ENCODE results near the gene RPP14. TPM values are rescaled to one million over a fixed set of nuclear protein-coding genes. Genes with fewer than 3 reads are reported as not detected.

RPP14 gene
- total and polyA plus RNA-seq, 2 donors (not counting 3 experiments of a cell fraction or from before 2014, with no cell fraction given) = 11.9 to 18.1 TPM

- ChIA-PET CTCF (interaction anchor here (1.0 to 1.4 kb wide), 3 partner anchors 17 to 48 kb away, joined by 3 to 4 read pairs (median 4); no protein-coding TSS in a partner anchor), POLR2A (no interaction called here)
- intact Hi-C loops (cut with micrococcal nuclease) = no loop called here
- H3K9me1 ChIP-seq (replicated peaks; ENCODE audit: control insufficient read depth, extremely low read depth, insufficient read depth, low read length) = no peaks in the 10 kb centered on the region
- H3K4me3 ChIP-seq (replicated peaks in 1 of 3; ENCODE audit: insufficient read depth in 1 of 3, low read depth in 1 of 3, low read length in 3 of 3) = no peak overlapping the region
- H3K36me3 ChIP-seq (ENCODE audit: control insufficient read depth in 2 of 2, extremely low read depth in 1 of 2, insufficient read depth in 2 of 2, low read length in 2 of 2) = peaks cover 0 to 2% of the 10 kb centered on the region in 2 experiments
- H3K4me1 ChIP-seq (ENCODE audit: control insufficient read depth, extremely low read depth, insufficient read depth, low read length) = no peaks in the 10 kb centered on the region
- dilution Hi-C loops (cut with MboI; ENCODE audit: extremely low pct_ligation_motif_present, low sequenced_read_pairs) = no loop called here
- TF ChIP-seq POLR2AphosphoS5 (IDR thresholded peaks at IDR 0.05; ENCODE audit: insufficient read depth, low read depth, low read length) (no peak), FOS (IDR thresholded peaks at IDR 0.05; ENCODE audit: borderline replicate concordance, insufficient read depth, low read length) (no peak), JUN (IDR thresholded peaks at IDR 0.05; ENCODE audit: borderline replicate concordance, insufficient read depth, insufficient read length, low read depth) (no peak), CTCF (IDR thresholded peaks at IDR 0.05; ENCODE audit: extremely low read depth in 1 of 2, insufficient read depth in 1 of 2, low read depth in 1 of 2, low read length in 2 of 2) (no peak), POLR2A (IDR thresholded peaks at IDR 0.05; ENCODE audit: low read depth, low read length) (no peak), GATA2 (IDR thresholded peaks at IDR 0.05; ENCODE audit: insufficient read depth, insufficient read length, low read depth, low read length) (no peak), MAX (IDR thresholded peaks at IDR 0.05; ENCODE audit: insufficient read depth, insufficient read length) (no peak)
- no peak overlapping the region for H2AFZ ChIP-seq (ENCODE audit: low read depth, low read length)
- BruUV-seq (replicated peaks) = no TSS peak
- FAIRE-seq (no peak), DNase-seq (ENCODE audit: low read depth, low spot score) (no peak)
- H3K27ac ChIP-seq (ENCODE audit: insufficient read depth, low read depth, low read length) = no peak overlapping the region
- H3K9ac ChIP-seq (replicated peaks; ENCODE audit: extremely low read depth, insufficient read depth, low read length) = no peak overlapping the region
- no peaks in the 10 kb centered on the region for H3K79me2 ChIP-seq (ENCODE audit: control insufficient read depth, insufficient read depth, low read length)
- no peaks in the 10 kb centered on the region for H4K20me1 ChIP-seq (replicated peaks; ENCODE audit: control insufficient read depth, extremely low read depth, insufficient read depth, low read length)
- H3K27me3 ChIP-seq (ENCODE audit: control insufficient read depth in 2 of 2, insufficient read depth in 2 of 2, low read length in 2 of 2) = no peaks in the 10 kb centered on the region
- H3K9me3 ChIP-seq (replicated peaks; ENCODE audit: control insufficient read depth, insufficient read depth, low read length) = no peaks in the 10 kb centered on the region
- H3K4me2 ChIP-seq (ENCODE audit: insufficient read depth, low read length) = no peak overlapping the region
These were observed 60.7 kb downstream of the RPP14 start for GRCh38 chr3:58366699-58367098.

Data from endothelial cell of umbilical vein (primary cell).